Progenitor cell of endocrine pancreas (in vitro differentiated cells): ENCODE data around the gene GABRQ. TPM values are rescaled to one million over a fixed set of nuclear protein-coding genes. Genes with fewer than 3 reads are reported as not detected.

ENCODE experiments used
- DNase-seq: peaks from one replicate; pipeline ENCODE4 v3.0.0; 2021; ENCODE audit warnings: low spot score; ENCODE audit not compliant: unreplicated experiment
- H3K27ac Mint-ChIP-seq: 2 replicates; pipeline ENCODE4 v1.8.0; 2021; ENCODE audit warnings: mild to moderate bottlenecking, moderate library complexity, mixed read lengths
- H3K27me3 Mint-ChIP-seq: 2 replicates; pipeline ENCODE4 v1.8.0; 2021; ENCODE audit warnings: mixed read lengths
- H3K36me3 Mint-ChIP-seq: 2 replicates; pipeline ENCODE4 v1.8.0; 2022; ENCODE audit warnings: mixed read lengths; ENCODE audit not compliant: insufficient read depth
- H3K4me1 Mint-ChIP-seq: 2 replicates; pipeline ENCODE4 v1.8.0; 2021; ENCODE audit warnings: low read depth, mixed read lengths
- H3K4me3 Mint-ChIP-seq: 2 replicates; pipeline ENCODE4 v1.8.0; 2021; ENCODE audit warnings: low read depth, mild to moderate bottlenecking, moderate library complexity, mixed read lengths
- H3K9me3 Mint-ChIP-seq: 2 replicates; pipeline ENCODE4 v1.8.0; 2021; ENCODE audit warnings: low read depth, mixed read lengths
- total RNA-seq: library from RNA; stranded (reverse); gene quantifications from 2 replicates; pipeline ENCODE4 v1.2.1, GENCODE V29; 2021
- TF ChIP-seq, protein P1 (sequence below): fragments of 200-600 bp; sonication (generic); IDR thresholded peaks from one replicate; pipeline ENCODE4 v1.5.0; 2021; ENCODE audit warnings: antibody characterized with exemption, mild to moderate bottlenecking; ENCODE audit not compliant: unreplicated experiment

The GABRQ gene
- total RNA-seq, 1 donor from 2014 or later: 0.10 TPM

DNA sequence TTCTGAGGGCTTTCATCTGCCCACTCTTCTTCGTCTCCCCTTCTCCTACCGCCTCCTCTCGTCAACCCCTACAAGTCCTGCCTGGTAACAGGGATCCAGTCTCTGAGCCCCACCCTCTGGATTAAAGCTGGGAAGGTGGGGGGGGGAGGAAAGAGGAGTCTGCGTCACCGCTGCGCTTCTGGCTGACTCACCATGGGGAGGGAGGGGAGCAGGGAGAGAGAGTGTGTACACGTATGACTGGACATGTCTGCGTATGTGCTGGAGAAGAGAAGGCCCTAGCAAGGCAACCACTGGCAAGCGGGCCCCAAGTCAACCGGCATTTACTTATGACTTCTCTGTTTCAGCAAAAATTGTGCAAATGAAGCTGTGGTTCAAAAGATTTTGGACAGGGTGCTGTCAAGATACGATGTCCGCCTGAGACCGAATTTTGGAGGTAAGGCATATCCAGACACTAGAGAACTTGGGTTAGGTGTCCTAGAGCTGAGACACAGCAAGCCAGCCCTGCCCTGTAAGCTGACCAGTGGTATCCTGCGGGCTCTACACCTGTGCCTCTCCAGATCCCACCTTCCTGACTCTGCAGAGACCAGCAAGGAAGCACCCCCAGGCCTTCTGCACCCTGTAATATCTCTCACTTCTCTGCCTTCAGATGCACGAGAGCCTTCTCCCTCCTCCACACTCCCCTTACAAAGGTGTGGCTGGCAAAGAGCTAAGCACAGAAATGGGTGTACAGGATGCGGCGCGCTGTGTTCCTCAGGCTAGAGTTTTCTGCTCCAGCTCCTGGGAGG, 2.5 kb downstream of the GABRQ start:
- Mint-ChIP-seq H3K27ac (no peak overlapping the region), H3K4me1 (no peaks in the 10 kb centered on the region), H3K27me3 (peaks cover 41% of the 10 kb centered on the region), H3K9me3 (peaks cover 3% of the 10 kb centered on the region), H3K36me3 (no peaks in the 10 kb centered on the region), H3K4me3 (no peak overlapping the region)
- DNase-seq: no peak
- TF ChIP-seq, protein P1, sequence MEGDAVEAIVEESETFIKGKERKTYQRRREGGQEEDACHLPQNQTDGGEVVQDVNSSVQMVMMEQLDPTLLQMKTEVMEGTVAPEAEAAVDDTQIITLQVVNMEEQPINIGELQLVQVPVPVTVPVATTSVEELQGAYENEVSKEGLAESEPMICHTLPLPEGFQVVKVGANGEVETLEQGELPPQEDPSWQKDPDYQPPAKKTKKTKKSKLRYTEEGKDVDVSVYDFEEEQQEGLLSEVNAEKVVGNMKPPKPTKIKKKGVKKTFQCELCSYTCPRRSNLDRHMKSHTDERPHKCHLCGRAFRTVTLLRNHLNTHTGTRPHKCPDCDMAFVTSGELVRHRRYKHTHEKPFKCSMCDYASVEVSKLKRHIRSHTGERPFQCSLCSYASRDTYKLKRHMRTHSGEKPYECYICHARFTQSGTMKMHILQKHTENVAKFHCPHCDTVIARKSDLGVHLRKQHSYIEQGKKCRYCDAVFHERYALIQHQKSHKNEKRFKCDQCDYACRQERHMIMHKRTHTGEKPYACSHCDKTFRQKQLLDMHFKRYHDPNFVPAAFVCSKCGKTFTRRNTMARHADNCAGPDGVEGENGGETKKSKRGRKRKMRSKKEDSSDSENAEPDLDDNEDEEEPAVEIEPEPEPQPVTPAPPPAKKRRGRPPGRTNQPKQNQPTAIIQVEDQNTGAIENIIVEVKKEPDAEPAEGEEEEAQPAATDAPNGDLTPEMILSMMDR: no peak

DNA sequence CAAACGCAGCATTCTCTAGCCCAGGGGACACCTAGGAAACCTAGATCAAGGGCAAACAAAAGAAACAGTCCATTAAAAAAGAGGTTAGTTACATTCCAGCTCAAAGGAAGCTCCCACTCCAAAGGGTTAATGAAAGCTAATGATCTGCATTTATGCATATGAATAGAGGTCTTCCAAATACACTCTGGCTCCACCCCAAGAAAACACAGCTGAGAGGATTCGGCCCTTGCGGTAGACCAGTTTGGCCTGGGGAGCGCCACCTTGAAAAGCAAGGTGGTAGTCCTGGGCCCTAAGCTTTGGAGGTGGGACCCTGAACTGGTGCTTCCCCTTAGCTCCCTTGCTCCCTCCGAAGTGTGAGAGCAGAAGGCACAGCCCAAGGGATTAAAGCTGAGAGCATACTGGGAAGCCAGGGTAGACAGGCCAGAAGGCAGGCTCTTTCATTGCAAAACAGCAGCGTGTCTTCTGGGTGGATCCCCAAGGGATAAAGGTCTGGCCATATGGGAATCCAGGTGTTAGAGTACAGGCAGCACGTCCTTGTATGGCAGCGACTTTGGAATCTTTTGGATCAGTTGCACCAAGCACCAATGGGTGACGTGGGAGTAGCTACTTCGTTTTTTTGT, 3.7 kb downstream of the GABRQ start:
- H3K36me3 Mint-ChIP-seq: no peaks in the 10 kb centered on the region
- peaks cover 37% of the 10 kb centered on the region for H3K27me3 Mint-ChIP-seq
- H3K27ac Mint-ChIP-seq: no peak overlapping the region
- no peak for DNase-seq
- H3K4me1 Mint-ChIP-seq: no peaks in the 10 kb centered on the region
- TF ChIP-seq, protein P1: no peak
- H3K9me3 Mint-ChIP-seq: peaks cover 3% of the 10 kb centered on the region
- H3K4me3 Mint-ChIP-seq: no peak overlapping the region

DNA sequence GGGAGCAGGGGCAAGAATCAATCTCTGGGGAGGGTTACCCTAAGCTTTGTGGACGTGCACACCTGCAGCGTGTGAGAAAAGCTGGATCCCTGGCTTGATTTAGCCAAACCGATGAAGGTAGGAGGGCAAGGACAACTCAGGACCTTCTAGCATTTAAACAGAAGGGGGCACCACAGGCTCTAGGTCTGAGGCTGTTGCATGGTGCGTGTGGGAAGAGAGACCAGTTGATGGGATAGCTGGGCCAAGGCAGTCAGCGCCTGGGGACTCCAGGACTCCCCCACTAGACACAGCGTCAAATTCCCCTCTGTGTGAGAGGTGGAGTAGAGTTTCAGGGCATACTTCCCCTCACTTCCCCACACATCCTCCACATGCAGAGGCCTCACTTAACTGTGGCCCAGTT, 4.3 kb downstream of the GABRQ start:
- Mint-ChIP-seq H3K4me1 (no peaks in the 10 kb centered on the region), H3K4me3 (no peak overlapping the region), H3K27me3 (peaks cover 31% of the 10 kb centered on the region), H3K9me3 (peaks cover 3% of the 10 kb centered on the region), H3K27ac (no peak overlapping the region), H3K36me3 (no peaks in the 10 kb centered on the region)
- DNase-seq: no peak
- TF ChIP-seq, protein P1: no peak

DNA sequence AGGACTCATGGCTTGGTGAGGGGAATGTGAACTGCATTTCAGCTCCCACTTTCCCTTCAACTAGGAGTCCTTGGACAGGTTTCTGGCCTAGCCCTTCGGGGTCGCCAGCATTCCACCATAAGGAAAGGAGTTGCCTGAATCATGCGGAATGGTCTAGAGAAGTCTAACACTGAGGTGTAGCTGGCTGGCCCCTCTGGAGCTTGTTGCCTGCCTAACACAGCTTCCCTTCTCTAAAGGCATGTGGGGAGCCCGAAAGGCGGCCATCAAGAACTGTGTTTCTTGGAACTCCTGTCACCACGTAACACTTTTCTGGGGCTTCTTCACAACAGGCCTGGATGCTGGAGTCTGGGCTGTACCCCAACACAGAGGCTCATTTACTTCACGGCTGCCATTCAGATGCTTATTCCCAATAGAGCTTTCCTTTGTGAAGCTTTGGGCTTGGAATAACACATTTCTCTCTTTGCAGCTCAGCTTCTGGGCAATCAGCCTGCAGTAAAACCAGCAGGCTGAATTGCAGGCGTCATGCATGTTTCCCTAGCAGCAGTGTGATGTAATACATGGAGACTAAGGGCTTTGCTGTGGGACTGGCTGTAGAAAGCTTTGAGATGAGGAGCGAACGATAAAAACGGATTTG, 5.4 kb downstream of the GABRQ start:
- H3K9me3 Mint-ChIP-seq: peaks cover 9% of the 10 kb centered on the region
- no peak overlapping the region for H3K27ac Mint-ChIP-seq
- no peaks in the 10 kb centered on the region for H3K4me1 Mint-ChIP-seq
- DNase-seq: no peak
- no peaks in the 10 kb centered on the region for H3K36me3 Mint-ChIP-seq
- TF ChIP-seq, protein P1: no peak
- peaks cover 25% of the 10 kb centered on the region for H3K27me3 Mint-ChIP-seq
- no peak overlapping the region for H3K4me3 Mint-ChIP-seq

DNA sequence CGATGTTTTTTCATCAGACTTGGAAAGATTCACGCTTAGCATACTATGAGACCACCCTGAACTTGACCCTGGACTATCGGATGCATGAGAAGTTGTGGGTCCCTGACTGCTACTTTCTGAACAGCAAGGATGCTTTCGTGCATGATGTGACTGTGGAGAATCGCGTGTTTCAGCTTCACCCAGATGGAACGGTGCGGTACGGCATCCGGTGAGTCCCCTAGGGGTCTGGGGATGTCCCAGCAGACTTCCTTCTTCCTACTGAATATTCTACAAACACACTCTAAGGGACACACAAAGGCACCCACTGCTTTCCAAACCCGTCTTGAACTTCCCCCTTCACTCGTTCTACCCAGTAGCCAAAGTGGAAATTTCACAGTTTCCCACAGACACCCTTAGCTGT, 9.3 kb downstream of the GABRQ start:
- Mint-ChIP-seq H3K4me1 (no peaks in the 10 kb centered on the region), H3K9me3 (peaks cover 15% of the 10 kb centered on the region), H3K4me3 (no peak overlapping the region), H3K36me3 (no peaks in the 10 kb centered on the region), H3K27me3 (no peaks in the 10 kb centered on the region), H3K27ac (no peak overlapping the region)
- no peak for DNase-seq
- TF ChIP-seq, protein P1: no peak
